Omental fat pad (tissue), 4 donors: ENCODE results near the gene ABCF1. TPM values are rescaled to one million over a fixed set of nuclear protein-coding genes. Genes with fewer than 3 reads are reported as not detected.

Experiments used
- ATAC-seq: fragments of 150-250 bp; one replicate; pipeline ENCODE4 v1.9.1; 2016; ENCODE audit warnings: mild to moderate bottlenecking, moderate library complexity; ENCODE audit not compliant: low FRiP score
- DNase-seq: peaks from one replicate; pipeline ENCODE4 v3.0.0-alpha.2; 2019; ENCODE audit warnings: low spot score
- CTCF ChIP-seq, 3 donors: fragments of 450-650 bp; IDR thresholded peaks; one replicate each; pipeline ENCODE4 v1.5.1; 2016 to 2017; ENCODE audit warnings: antibody characterized with exemption in 3 of 3, mild to moderate bottlenecking in 3 of 3, moderate library complexity in 2 of 3
- total RNA-seq, 4 donors: library from RNA; depleted of rRNA; stranded (reverse); fragments of >200 nt; gene quantifications; one replicate each; pipeline ENCODE4 v1.1.0, GENCODE V29; 2016

The ABCF1 gene
- total RNA-seq, 4 donors from 2014 or later = 34.4 to 86.0 (median 51.1) TPM

- TF ChIP-seq CTCF (IDR thresholded peaks at IDR 0.05) = no peak
- no peak for DNase-seq
- ATAC-seq = no peak
Measured at GRCh38 chr6:30615958-30616810, 44.9 kb downstream of the ABCF1 start.

- ATAC-seq (peak; percentile 91), DNase-seq (peak; percentile 89)
- TF ChIP-seq CTCF (IDR thresholded peaks at IDR 0.05) = no peak
Measured at GRCh38 chr6:30616811-30617564, 45.7 kb downstream of the ABCF1 start, which contains the start of gene PPP1R10. Gene PPP1R10, minus strand, starts transcription at chr6:30617243. Its CDS starts 7,299 bp downstream, at chr6:30609944.

- TF ChIP-seq CTCF (IDR thresholded peaks at IDR 0.05) = no peak
- DNase-seq = peak; percentile 84
- ATAC-seq = peak; percentile 94
Measured at GRCh38 chr6:30617565-30618269, 46.5 kb downstream of the ABCF1 start, which contains the start of gene MRPS18B. Gene MRPS18B, plus strand, starts transcription at chr6:30617840. Its CDS starts 26 bp downstream, at chr6:30617866.

- ATAC-seq (no peak), DNase-seq (no peak)
- TF ChIP-seq CTCF (IDR thresholded peaks at IDR 0.05) = no peak
Measured at GRCh38 chr6:30618270-30618797, 47.1 kb downstream of the ABCF1 start.

- TF ChIP-seq CTCF (IDR thresholded peaks at IDR 0.05) = no peak
- DNase-seq = no peak
- ATAC-seq = no peak
Measured at GRCh38 chr6:30619561-30619960, 48.3 kb downstream of the ABCF1 start.

- DNase-seq (no peak), ATAC-seq (no peak)
- no peak for TF ChIP-seq CTCF (IDR thresholded peaks at IDR 0.05)
Measured at GRCh38 chr6:30625511-30625910, 54.3 kb downstream of the ABCF1 start.
